Mammary epithelial cell (primary cell): ENCODE measurements around the gene CLEC4E.

Experiments
- CTCF ChIP-seq, 2 donors: IDR thresholded peaks in 1 of 2; conservative IDR thresholded peaks in 1 of 2; 2 replicates each; pipeline ENCODE4 v1.5.1; 2011 to 2012; ENCODE audit warnings: inconsistent platforms in 2 of 2, low read length in 2 of 2, mild to moderate bottlenecking in 2 of 2, control low read depth in 1 of 2, low read depth in 1 of 2; ENCODE audit not compliant: insufficient read depth in 1 of 2; ENCODE audit errors: extremely low read depth in 1 of 2
- EZH2 ChIP-seq: IDR thresholded peaks from 2 replicates; pipeline ENCODE4 v1.6.1; 2012; ENCODE audit warnings: low read length, inconsistent platforms, borderline replicate concordance

GRCh38 chr12:8541562-8541961 is 857 bp upstream of the CLEC4E start:
- TF ChIP-seq CTCF (conservative IDR thresholded peaks at IDR 0.05 in 1 of 2, IDR thresholded peaks at IDR 0.05 in 1 of 2; ENCODE audit: extremely low read depth in 1 of 2, insufficient read depth in 1 of 2, low read depth in 1 of 2, low read length in 2 of 2) (no peak), EZH2 (no peak)
